Amygdala (tissue), 56 donors: ENCODE results near the gene USP54.
A peak's percentile ranks its signal among the peaks of the same experiment; 100 is the strongest.
"Not testable (repeated sequence)": the region's sequence is repeated elsewhere in the genome, so short reads cannot be mapped to it uniquely, and the experiment has no call there.

Experiments used
- DNase-seq, 56 donors: peaks; one replicate each; lab custom pipeline; 2025; lab: John Stamatoyannopoulos, UW

The USP54 gene, protein sequence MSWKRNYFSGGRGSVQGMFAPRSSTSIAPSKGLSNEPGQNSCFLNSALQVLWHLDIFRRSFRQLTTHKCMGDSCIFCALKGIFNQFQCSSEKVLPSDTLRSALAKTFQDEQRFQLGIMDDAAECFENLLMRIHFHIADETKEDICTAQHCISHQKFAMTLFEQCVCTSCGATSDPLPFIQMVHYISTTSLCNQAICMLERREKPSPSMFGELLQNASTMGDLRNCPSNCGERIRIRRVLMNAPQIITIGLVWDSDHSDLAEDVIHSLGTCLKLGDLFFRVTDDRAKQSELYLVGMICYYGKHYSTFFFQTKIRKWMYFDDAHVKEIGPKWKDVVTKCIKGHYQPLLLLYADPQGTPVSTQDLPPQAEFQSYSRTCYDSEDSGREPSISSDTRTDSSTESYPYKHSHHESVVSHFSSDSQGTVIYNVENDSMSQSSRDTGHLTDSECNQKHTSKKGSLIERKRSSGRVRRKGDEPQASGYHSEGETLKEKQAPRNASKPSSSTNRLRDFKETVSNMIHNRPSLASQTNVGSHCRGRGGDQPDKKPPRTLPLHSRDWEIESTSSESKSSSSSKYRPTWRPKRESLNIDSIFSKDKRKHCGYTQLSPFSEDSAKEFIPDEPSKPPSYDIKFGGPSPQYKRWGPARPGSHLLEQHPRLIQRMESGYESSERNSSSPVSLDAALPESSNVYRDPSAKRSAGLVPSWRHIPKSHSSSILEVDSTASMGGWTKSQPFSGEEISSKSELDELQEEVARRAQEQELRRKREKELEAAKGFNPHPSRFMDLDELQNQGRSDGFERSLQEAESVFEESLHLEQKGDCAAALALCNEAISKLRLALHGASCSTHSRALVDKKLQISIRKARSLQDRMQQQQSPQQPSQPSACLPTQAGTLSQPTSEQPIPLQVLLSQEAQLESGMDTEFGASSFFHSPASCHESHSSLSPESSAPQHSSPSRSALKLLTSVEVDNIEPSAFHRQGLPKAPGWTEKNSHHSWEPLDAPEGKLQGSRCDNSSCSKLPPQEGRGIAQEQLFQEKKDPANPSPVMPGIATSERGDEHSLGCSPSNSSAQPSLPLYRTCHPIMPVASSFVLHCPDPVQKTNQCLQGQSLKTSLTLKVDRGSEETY (N-terminal part only)

DNA sequence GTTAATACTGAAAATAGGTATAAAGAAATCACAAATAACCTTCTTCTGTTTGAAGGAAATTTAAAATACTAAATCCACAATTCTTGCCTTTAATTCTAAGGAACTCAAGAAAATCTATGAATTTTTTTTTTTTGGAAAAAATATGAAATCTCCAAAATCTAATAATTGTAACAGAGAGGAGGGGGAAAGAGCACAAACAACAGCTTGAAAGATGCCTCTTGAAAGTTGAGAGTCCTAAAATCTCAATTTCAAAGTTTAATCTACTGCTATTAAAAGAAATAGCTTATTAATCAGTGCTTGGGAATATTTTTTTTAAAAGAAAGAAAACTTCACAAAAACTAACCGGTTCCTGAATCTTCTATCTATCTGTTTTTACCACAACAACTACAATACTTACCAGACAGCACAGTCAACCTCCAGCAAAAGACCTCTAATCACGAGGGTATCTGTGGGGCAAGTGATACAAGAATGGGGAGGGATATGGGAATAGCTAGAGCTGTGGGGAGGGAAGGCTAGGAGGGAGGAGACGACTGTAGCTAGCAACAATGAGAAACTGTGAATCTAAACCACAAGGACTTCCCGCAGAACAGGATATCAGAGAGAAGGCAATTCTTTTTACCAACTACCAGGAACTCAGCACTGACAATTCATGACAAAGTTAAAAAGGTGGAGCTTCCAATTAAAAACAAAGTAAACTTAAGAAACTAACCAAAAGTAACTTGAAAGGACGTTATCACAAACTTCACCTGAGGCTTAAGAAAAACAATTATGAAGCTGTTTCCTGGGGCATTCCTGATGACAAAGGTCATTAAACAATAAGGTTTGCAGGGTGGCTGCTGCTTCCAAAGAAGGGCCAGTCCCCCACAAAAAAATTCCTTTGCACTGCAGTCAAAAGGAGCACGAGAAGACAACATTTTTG, at the start of gene USP54:
Gene USP54 (minus strand): TSS at position 462 of the 919 bp plus-strand sequence. CDS start 15,684 bp downstream, outside the sequence.
- peak in 32 of 56 donors; percentile 4 to 75 (median 39) for DNase-seq

DNA sequence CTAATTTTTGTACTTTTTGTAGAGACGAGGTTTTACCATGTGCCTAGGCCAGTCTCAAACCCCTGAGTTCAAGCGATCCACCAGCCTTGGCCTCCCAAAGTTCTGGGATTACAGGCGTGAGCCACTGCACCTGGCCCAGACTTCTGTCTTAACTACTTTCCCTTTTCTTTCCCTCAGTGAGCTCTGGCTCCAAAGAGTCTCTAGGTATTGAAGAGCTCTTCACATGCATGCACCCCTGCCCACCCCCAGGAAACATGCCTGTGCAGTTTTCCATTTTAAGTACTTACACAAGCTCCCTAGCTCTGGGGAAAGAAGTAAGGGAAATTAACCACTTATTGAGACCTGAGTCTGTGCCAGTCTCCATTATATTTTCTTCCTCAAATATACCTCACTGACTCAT, 48.1 kb upstream of the USP54 start:
- no peak for DNase-seq

DNA sequence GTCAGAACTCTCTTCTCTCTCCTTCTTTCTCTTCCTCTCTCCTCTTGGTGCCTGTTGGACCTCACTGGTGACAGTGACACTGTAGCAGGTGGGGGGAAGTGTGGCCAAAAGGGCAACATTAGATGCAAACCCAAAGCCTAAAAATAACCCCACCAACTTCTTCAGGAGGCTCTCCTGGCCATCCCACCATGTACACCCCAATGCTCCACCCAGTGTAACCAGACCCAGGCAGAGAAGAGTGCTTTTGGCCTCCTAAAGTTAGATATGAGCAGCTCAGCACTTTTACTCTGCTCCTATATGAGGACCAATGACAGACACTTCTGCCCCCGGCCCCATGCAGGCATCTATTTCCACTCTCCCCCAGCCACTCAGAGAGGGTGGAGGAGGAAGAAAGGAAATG, 44.6 kb upstream of the USP54 start:
- no peak for DNase-seq

DNA sequence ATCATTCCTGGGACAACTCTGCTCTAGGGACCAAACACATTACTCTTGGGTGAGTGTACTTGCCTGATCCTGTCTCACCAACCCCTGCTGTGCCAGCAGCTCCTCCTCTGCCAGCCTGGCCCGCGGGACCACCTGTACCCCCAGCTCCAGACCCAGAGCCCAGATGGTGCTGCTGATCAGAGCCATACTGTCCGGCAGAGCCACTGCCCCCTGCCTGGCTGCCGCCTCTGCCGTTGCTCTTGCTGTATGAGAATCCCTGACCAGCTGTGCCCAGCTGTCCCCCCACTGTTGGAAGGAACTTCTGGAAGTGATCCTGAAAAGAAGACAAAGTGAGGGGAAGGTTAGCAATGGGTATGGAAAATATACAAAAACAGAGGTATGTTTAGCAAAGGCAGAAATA, 43.3 kb upstream of the USP54 start:
- DNase-seq, result no peak

DNA sequence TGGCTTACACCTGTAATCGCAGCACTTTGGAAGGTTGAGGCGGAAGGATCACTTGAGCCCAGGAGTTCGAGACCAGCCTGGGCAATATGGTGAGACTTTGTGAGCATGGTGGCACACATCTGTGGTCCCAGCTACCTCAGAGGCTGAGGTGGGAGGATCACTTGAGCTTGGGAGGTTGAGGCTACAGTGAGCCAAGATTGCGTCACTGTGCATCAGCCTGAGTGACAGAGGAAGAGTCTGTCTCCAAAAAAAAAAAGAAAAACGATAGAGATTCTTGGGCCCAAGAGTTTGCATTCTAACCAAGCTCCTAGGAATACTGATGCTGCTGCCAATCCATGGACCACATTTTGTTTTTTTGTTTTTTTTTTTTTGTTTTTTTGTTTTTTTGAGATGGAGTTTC, 38.0 kb upstream of the USP54 start:
- no peak for DNase-seq

DNA sequence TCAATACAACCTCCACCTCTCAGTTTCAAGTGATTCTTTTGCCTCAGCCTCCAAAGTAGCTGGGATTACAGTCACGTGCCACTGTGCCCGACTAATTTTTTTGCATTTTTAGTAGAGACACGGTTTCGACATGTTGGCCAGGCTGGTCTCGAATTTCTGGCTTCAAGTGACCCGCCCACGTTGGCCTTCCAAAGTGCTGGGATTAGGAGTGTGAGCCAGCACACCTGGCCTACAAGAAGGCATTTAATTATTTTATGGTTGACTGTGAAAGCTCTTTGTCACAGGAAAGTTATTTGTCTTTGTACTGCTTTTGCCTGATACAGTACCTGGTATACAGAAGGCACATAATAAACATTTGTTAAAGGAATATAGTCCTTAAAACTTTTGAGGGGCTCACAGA, 37.3 kb upstream of the USP54 start:
- DNase-seq, result no peak

DNA sequence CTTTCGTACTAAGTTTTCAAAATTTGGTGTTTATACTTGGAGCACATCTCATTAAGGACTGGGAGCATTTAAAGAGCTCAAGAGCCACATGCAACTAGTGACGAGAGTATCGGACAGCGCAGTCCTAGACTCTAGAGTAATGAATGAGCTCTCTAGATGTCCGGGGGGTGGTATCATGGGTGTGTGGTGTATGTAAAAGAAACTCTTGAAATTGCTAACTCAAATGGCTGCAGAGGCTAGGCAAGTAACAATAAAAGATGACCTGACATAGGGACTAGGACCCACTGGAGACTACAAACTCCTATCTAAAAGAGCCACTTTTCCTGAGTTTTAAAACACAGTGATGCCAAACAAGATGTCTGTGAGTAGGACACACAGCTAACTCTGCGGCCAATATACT, 36.2 kb upstream of the USP54 start:
- DNase-seq, result no peak

DNA sequence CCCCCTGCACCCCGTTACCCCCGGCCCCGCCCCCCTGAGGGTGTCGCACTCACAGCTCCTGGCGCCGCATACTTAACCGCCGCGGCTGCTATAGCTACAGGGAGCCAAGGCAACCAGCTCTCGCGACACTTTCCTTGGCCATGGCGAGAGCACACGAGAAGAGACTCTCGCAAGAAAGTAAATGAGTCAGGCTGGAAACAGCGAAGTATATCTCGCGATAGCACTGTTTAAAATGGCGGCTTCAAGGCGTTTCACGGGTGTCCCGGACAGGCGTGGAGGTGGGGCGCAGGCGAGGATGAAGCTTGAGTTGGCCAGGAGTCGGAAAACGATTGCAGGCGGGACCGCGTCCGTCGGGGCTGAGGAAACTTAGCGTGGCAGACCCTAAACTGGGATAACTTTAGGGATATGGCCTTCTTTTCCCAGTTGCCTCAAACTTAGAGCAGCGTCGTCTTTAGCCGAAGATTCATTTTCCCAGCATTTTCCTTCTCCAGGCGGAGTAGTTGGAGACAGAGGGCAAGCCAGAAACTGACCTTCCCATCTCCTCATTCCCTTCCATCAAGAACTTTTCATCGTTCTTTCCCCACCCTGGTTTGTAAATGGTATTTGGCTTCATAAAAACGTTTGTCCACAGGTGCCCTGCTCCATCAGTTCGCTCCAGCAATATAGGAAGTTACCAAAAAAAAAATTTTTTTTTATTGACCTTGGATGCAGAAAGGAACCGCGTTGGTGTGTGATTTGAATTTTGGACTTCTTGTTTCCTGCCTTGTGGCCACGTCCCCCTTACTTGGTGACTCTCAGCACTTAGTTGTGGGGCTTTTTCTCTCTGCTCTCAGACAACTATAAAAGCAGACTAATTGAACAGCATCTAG, 35.0 kb upstream of the USP54 start:
- peak; percentile 16 to 93 (median 80) for DNase-seq

DNA sequence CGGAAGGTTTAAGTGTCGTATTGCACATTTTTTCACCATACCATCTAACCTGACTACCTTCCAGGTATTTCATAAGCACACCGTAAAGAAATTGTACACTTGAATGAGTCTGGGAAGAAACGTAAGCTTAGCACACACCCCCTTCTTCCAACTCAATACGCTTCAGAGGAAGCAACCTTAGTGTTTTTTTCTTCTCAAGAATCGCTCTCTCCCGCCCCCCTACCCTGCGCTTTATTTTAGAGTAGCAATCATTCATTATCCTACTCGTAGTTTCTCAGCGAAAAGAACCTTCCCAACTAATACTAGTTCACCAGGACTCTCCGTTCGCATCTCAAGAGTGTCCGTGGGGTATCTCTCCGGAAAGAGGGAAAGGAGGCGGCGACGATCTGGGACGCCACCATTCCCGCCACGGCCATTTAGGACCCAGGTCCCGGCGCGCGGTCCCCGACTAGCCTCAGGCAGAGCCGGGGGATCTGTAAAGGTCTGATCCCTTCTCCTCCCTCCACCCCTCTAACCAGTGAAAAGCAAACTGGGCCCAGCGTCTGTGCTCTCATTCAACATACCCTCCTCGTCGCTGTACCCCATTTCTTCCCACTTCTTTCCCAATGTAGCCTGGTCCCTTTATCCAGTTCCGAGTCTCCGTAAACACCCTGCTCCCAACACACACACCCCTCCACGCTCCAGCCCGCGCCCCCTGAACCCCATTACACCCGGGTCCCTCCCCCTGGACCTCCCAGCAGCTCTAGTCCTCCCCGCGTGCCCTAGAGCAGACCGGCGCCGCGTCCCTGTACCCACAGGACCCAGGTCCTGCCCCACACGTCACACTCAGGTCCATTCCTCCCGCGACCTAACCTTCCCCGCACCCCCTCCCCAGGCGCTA, 34.1 kb upstream of the USP54 start:
- peak in 20 of 56 donors; percentile 14 to 68 (median 39) for DNase-seq

DNA sequence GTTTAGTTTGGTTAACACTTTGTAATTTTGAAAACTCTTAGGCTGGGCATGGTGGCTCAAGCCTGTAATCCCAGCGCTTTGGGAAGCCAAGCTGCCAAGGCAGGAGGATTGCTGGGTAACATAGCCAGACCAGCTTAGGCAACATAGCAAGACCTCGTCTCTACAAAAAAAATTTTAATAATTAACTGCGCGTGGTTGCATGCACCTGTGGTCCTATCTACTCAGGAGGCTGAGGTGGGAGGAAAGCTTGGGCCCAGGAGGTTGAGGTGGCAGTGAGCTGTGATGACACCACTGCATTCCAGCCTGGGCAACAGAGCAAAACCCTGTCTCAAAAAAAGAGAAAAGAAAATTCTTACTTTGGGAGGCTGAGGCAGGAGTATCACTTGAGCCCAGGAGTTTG, 31.9 kb upstream of the USP54 start:
- DNase-seq, result no peak

DNA sequence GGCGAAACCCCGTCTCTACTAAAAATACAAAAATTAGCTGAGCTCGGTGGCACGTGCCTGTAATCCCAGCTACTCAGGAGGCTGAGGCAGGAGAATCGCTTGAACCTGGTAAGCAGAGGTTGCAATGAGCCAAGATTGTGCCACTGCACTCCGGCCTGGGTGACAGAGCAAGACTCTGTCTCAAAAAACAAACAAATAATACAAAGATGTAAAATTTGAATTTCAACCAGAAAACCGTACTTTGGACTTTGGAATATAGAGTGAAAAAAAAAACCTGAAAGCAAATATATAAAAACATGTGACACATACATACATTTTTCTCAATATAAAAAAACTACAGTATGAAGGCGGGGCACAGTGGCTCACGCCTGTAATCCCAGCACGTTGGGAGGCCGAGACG, 29.8 kb upstream of the USP54 start:
- DNase-seq, result not testable (repeated sequence)

DNA sequence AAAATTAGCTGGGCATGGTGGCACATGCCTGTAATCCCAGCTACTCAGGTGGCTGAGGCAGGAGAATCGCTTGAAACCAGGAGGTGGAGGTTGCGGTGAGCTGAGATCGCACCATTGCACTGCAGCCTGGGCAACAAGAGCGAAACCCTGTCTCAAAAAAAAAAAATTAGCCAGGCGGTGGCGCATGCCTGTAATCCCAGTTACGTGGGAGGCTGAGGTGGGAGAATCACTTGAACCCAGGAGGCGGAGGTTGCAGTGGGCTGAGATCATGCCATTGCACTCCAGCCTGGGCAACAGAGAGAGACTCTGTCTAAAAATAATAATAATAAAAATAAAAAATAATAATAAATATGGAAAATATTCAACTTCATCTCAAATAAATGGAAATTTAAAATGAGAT, 26.0 kb upstream of the USP54 start:
- DNase-seq, result not testable (repeated sequence)

DNA sequence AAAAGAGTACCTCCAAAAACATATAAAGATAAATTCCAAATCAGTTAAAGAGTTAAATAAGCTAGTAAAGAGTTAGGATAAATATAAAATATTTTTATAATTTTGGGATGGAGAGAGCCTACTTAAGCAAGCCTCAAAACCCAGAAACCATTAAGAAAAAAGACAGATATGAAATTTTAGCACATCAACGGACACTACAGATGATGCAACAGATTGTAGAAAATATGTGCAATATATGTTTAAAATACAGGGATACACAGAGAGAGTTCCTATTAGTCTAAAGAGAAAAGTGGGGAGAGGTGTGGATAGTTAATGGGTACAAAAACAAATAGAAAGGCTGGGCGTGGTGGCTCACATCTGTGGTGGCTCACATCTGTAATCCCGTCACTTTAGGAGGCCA, 23.6 kb upstream of the USP54 start:
- DNase-seq, result no peak

DNA sequence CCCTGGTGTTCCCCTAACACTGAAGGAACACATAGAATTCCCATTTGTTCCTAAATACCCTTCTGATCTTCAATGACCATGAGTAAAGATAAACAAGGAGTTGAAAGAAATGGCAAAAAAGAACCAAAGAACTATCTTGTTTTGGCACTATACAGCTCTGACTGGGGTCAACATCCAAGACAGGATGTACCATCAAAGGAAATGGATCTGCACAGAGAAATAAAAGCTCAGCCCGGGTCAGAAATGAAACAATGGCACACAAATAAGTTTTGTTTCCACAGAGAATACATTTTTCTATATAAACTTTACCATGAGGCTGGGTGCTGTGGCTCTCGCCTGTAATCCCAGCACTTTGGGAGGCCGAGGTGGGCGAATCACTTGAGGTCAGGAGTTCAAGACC, 18.0 kb upstream of the USP54 start:
- no peak for DNase-seq

DNA sequence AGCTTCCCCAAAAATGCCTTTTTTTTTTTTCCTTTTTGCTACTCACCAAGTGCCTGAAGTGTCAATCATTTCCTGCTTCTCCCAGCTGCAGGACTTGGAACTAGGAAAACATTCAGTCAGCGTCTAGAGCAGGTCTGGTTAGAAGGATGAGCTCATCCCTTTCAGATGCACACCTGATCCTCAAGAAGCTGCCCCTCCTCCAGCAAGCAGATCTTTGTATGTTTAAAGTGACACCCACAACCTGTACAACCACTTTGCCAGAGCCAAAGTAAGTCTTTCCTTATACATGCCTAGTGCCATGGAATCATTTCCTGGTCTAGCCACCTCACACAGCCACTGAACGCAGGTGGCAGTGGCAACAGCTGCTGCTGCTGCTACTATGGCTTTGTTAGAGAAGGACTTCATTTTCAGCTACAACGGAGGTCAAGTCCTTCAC, 10.4 kb upstream of the USP54 start:
- no peak for DNase-seq

DNA sequence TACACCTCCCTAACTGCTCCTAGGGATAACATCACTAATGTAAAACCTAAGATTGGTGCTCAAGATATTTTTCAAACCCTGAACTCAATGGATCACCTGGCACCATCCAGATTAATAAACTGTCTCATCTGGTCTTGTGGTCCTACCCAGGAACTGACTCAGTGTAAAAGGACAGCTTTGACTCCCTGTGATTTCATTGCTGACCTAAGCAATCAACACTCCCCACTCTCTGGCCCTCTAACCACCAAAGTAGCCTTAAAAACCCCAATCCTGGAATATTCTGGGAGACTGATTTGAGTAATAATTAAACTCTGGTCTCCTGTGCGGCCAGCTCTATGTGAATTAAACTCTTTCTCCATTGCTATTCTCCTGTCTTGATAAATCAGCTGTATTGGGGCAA, 6.2 kb upstream of the USP54 start:
- DNase-seq, result no peak

DNA sequence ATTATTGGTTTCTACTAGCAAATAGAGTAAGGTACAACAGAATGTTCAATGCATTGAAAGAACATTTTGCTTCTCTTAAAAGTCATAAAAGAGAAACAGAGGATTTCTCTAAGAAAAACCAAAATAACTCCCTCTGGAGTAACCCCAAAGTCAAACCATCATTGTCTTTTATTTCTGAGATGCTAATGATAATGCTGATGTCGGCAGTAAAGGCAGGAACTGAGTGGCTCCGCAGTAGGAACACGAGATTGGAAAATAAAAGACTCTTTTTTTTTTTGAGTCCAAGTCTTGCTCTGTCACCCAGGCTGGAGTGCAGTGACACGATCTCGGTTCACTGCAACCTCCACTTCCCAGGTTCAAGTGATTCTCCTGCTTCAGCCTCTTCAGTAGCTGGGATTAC, 2.7 kb upstream of the USP54 start:
- DNase-seq, result no peak

DNA sequence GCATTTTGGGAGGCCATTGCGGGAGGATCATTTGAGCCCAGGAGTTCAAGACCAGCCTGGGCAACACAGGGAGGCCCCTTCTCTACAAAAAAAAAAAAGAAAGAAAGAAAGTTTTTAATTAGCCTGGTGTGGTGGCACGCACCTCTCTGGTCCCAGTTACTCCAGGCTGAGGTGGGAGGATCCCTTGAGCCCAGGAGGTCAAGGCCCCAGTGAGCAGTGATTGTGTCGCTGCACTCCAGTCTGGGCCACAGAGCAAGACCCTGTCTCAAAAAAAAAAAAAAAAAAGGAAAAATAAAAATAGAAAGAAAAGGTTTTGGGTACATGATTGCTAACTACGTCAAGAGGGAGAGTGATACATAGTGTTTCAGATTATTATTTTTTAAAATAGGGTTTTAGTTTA, 2.0 kb upstream of the USP54 start:
- DNase-seq, result no peak
